Activated CD8-positive, alpha-beta memory T cell treated with anti-CD3 and anti-CD28 coated beads, Interleukin-2, amount 50 U/mL, for 48 hours (primary cell): ENCODE results near the gene CREB5.

Experiments
- DNase-seq: peaks from one replicate; pipeline ENCODE4 v3.0.0-alpha.2; 2020

The CREB5 gene

GRCh38 chr7:28440055-28440601 lies 27.8 kb downstream of the CREB5 start:
- DNase-seq, result no peak

DNA sequence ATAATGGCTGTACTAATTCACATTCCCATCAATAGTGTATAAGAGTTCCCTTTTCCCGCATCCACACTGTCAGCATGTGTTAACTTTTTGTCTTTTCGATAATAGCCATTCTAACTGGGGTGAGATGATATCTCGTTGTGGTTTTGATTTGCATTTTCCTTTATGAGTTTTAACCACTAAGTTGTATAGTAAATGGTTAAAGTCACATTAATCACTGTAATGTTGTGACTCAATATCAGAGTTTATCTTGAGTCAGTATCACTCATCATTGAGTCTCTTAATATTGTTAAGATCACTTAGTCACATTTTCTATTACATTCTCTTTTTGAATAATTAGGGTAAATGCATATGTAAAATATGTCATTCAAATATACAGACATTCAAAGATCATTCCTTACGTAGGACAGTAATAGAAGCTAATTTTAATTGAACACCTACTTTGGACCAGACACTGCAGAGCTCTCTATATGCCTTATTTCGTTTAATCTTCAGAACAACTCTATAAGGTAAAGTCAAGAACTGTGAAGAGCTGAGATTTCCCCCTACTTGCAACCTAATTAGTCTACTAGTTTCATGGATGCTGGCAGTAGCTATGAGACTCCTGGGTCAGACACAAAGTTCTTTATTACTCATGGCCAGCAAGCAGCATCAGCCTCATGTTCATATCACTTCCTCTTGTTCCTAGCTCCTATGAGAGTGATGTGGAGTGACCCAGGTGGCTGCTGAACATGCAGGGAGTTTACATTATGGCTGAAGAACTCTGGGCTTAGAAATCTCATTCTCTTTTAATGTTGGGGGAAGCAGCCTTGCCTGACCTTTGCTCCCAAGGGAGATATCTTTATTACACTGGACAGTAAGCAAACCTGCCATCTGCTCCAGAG lies 30.5 kb downstream of the CREB5 start:
- DNase-seq, result no peak

DNA sequence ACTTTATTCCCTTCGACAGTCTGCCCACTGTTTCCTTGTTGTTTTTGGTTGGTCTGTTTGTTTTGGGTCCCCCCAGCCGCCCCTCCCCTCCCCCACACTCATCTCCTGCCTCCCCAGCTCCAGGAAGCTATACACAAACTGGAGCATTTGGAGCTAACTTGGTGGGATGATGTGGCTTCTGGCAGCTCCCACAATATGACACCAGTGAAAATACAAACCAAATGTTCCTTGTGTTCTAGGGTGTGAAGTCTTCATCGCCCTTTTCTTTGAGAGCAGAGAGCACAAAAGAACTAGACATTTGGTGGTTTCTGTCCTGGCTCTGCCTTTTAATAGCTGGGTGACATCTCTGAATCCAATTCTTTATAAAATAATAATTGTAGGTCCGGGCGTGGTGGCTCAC lies 33.8 kb downstream of the CREB5 start:
- DNase-seq, result no peak

DNA sequence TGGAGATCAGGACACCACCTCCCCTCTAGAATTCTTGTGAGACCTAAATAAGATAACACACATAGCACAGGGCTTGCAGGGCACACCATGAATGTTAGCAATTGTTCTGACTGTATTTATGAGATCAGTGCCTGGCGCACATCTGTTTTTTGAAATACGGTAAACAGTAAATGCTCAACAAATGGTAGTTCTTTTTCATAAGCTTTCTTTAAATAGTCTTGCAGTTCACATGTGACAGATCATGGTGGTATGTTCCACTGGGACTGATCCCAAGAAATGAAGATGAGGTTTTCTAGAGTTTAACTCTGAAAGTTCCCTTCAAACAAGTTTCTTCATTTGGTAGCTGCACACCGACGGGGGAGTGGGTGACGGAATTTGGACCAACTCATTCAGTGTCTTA lies 34.8 kb downstream of the CREB5 start:
- DNase-seq, result no peak

DNA sequence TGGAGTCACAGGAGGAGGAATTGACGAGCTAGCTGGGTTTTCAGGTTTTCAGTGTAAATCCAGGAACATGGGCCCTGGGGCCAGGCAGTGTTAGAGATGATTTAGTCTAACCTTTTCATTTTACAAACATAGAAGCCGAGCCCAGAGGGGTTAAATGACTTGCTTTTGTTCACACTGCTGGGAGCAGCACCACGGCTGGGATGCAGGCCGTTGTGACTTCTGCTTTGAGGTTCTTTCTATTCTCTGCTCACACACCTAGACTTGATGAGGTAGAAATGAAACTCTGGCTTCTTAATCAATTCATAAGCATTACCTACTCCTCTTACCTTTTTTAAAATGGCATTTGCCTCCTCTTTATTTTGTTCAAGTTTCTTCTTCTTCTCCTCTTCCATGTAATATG lies 36.4 kb downstream of the CREB5 start:
- DNase-seq, result no peak

- no peak for DNase-seq
These were observed 40.4 kb downstream of the CREB5 start for GRCh38 chr7:28452681-28453080.

DNA sequence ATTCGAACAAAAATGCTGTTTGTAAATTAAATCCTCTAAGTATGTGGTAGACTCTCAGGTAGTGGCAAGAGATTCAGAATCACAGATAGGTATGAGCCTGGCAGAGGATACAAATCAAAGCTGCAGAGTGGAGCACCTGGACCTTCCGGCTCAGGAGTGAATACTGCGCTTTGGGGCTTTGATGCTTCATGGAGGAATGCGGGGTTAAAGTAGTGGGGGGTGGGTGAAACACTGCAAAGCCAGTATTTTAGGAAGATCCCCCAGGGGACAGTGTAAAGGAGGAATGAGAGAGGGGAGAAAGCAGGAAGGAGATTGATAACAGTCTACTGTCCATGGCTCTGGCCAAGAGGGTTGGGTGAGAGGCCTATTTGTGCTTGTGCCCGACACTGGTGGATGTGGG lies 43.2 kb downstream of the CREB5 start:
- no peak for DNase-seq

- no peak for DNase-seq
These were observed 43.7 kb downstream of the CREB5 start for GRCh38 chr7:28456044-28456443.

DNA sequence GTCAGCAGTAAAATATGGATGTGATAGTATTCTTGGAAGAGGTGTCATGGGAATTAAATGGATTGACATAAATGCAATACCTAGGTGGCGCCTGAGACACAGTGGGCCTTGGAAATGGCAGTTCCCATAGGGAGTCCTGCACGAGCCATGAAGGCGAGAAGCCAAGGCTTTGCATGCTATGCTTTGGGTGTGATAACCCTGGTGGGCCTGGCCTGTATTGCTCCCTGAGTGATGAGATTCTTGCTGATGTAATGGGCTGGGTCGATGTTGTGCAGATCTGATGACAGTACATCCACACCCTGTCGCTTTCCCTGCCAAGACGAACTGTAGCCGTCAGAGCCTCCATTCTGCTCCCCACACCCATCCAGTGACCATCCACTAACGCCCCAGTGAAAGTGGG lies 46.4 kb downstream of the CREB5 start:
- no peak for DNase-seq

DNA sequence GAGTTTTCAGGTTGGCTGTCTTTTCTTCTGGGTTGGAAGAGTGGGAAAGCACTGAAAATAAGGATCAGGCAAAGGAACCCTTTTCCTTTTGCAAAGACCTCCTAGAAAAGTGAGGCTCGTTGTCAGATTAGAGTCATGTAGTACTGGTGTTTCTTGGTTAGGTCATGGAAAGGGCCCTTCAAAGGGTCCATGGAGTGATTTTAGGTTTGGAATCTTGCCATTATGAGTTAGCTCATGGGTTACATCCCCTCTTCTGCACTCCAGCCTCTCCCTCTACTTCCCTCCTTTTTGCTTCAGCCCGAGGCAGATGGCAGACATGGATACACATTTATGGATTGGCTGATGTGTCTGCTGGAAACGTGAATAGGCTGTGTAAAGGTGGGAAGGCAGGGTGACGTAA lies 47.0 kb downstream of the CREB5 start:
- DNase-seq, result no peak

- DNase-seq, result no peak
These were observed 53.4 kb downstream of the CREB5 start for GRCh38 chr7:28465697-28466096.

- DNase-seq, result no peak
These were observed 54.0 kb downstream of the CREB5 start for GRCh38 chr7:28466341-28466740.

DNA sequence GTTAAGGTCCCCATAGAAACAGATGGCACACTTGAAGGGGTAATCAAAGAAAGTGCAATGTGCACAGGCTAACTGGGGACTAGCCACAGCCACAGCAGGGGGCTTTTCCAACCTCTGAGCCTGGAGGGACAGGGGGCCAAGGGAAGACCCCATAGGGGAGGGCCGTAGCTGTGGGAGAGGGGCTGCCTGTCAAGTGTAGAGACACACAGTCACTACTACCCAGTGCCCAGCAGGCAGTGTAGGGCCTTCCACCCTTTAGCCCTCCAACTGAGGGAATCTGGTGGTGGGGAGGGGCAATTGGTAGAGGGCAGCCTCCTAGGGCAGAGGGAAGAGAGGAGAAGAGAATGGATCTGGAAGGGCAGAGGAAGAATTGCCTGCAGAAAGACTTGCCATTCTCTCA lies 54.6 kb downstream of the CREB5 start:
- no peak for DNase-seq

DNA sequence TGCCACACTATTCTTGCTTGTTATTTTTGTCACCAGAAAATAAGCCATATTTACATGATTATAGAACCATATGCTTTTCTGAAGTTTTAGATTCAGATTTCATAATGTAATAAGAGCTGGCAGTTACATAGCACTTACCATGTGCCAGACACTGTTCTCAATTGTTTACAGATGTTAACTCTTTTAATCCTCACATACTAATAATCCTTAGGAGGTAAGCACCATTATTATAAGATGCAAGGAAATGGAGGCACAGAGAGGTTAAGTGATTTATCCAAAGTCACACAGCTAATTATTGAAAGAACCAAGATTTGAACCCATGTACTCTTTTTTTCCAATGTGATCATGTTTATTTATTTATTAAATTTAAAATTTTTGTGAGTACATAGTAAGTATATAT lies 57.2 kb downstream of the CREB5 start:
- DNase-seq, result no peak

GRCh38 chr7:28470344-28470743 lies 58.0 kb downstream of the CREB5 start:
- no peak for DNase-seq

GRCh38 chr7:28472332-28472731 lies 60.0 kb downstream of the CREB5 start:
- no peak for DNase-seq

DNA sequence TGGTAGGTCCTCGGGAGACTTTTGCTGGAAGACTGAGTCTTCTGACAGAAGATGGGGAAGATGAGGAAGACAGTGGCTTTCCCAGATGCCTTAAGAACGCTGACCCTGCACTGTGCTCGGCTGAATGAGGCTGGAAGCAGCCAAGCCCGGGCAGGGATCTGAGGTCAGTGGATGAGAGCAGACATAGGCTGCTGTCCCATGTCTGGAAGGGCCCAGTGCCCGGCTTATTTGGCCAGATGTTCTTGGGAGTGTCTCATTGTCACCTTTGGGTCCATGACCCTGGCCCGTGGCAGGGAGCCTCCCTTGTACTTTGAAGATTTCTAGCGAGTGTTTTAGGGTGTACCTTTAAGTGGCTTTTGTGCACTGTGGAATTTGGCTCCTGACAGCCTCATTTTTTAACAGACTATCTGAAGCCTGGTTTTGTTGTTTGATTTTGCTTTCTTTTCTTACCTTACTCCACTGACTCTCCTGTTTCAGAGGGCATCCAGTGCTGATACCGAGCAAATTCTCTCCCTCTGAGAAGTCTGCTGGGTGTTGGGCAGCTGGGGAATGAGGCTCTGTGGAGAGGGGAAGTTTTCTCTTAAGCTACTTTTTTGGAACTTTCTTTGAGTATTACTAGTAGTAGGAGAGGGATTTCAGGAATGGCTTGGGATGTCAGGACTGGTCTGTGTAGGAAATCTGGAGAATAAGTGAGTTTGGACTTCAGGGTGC lies 61.4 kb downstream of the CREB5 start:
- no peak for DNase-seq

DNA sequence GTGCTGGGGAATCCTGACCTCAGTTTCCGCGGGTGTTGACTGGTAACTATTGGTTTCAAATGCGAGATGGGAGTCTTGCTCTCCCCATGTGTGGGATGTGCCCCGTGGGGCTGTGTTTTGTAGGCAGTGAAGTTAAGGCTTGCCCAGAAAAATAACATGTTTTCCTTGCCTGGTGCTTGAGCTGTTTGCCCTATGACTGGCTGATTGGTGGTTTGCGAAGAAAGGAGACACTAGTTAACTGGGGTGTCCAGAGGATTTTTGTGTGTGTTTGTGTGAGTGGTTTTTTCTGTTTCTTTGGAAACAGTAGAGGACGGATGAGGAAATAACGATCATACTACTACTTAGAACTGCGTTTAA lies 61.9 kb downstream of the CREB5 start:
- no peak for DNase-seq

DNA sequence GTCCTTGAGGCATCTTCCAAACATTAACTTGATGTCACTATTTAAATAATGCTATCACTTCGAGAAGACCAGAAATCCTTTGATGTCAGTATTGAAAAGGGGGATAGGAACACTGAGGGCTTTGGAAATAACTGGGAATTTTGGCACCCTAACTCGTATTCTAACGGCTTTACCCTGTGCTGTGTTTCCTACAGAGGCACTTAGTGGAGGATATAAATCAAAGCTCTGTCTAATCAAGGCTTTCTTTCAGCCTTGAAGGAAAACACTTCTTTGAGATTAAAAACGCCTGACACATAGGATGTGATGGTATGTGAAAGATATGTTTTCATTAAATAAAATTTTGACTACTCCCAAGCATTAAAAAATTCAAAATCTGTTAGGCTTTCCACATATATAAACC lies 62.3 kb downstream of the CREB5 start:
- no peak for DNase-seq

DNA sequence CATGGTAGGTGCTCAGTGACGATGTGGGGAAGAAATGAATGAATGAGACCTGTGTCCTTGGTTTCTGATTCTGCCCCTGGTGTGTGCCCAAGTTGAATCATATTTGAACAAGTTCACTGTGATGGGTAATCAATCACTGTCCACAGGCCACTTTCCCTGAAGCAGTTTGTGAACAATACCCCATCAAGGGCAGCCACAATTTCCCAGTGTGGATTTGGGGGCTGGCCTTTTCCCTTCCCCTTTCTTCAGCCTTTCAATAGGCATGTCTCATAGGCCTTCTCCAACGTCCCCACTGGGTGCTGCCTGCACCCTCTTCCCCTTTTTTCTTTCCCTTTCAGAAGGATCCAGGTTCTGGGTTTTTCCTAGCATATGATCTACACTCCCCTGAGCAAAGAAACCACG lies 64.7 kb downstream of the CREB5 start:
- no peak for DNase-seq

DNA sequence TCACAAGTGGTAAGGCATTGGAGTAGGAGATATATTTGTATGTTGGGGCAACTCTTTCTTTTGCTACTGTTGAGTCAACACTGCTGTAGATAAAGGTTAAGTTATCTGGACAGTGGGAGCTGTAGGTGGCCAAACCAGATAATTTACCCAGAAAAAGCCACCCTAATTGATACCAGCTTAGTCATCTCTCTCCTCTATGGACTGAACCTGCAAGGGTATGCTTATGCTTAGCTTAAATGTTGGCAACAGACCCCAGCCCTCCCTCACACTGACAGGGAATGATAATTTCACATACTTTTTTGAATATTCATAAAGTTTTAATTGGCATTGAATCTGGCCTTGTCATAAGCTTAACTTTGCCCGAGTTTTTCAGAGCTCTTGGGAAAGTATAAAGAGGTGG lies 66.3 kb downstream of the CREB5 start:
- no peak for DNase-seq

GRCh38 chr7:28479507-28479947 lies 67.2 kb downstream of the CREB5 start:
- no peak for DNase-seq

DNA sequence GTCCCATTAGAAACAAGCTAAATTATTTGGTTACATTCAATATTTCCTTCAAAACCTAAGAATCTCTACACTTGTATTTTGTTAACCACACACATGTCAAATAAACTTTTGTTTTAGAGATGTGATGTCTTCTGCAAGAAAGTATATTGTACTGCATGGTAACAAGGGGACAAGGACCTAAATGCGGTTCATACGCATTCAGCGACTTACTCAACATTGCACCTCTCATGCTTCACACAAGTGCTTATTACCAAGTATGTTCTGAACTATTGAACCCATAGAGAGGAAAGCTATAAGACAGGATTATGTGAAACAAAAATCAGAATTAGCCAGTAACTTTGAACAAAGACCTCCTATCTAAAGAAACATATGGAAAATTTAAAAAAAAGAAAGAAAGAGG lies 68.3 kb downstream of the CREB5 start:
- DNase-seq, result no peak
